GM12878 (cell line): ENCODE measurements around the gene ZBTB6. TPM values are rescaled to one million over a fixed set of nuclear protein-coding genes. Genes with fewer than 3 reads are reported as not detected.
A peak's percentile ranks its signal among the peaks of the same experiment; 100 is the strongest.

Experiments used
- ATAC-seq: fragments of 200-7000 bp; cut with Tn5 transposase; 3 replicates; pipeline ENCODE4 v1.9.1; 2020; ENCODE audit warnings: mild to moderate bottlenecking, moderate library complexity
- BruUV-seq: library from RNA; stranded (reverse); fragments of 400-500 nt; replicated peaks from 2 replicates; lab custom pipeline; 2021; lab: Mats Ljungman, UMichigan
- CTCF ChIA-PET: fragments of 300-600 bp; sonication (Branson Sonifier 250); formaldehyde crosslinking; extraction: SDS; loops from one replicate; lab custom pipeline; 2021; ENCODE audit warnings: inconsistent platforms; lab: Yijun Ruan, JAX
- POLR2A ChIA-PET: fragments of 350-600 bp; formaldehyde crosslinking; extraction: SDS; loops from one replicate; lab custom pipeline; 2021; ENCODE audit warnings: inconsistent platforms; lab: Charles Lee
- RAD21 ChIA-PET: fragments of 300-600 bp; sonication (Branson Sonifier 250); formaldehyde crosslinking; loops from one replicate; lab custom pipeline; 2023; ENCODE audit warnings: antibody characterized with exemption; ENCODE audit not compliant: unreplicated experiment; lab: Charles Lee
- SMC1A ChIA-PET: fragments of 300-600 bp; sonication (Branson Sonifier 250); formaldehyde crosslinking; loops from one replicate; lab custom pipeline; 2023; ENCODE audit not compliant: unreplicated experiment, uncharacterized antibody; lab: Charles Lee
- DNase-seq: peaks from one replicate; pipeline ENCODE4 v3.0.0-alpha.2; 2011; ENCODE audit warnings: low read depth, low spot score
- FAIRE-seq: peaks from 3 replicates; lab custom pipeline; 2011; peaks lifted over from hg19 to GRCh38; lab: Jason Lieb, UNC
- H2AFZ ChIP-seq: 2 replicates; pipeline ENCODE4 v1.6.0; 2011; ENCODE audit warnings: low read depth, low read length, control low read depth; ENCODE audit not compliant: control insufficient read depth
- H3K27ac ChIP-seq: 2 replicates; pipeline ENCODE4 v1.5.1; 2011; ENCODE audit warnings: control low read depth; ENCODE audit not compliant: control insufficient read depth, insufficient read depth
- H3K27me3 ChIP-seq, 2 experiments: replicated peaks in 1 of 2; 2 replicates each; pipeline versions ENCODE4 v1.6.0 to v1.6.1; 2011; ENCODE audit warnings: low read length in 1 of 2; ENCODE audit not compliant: control insufficient read depth in 2 of 2, insufficient read depth in 2 of 2
- H3K36me3 ChIP-seq, 2 experiments: 2 replicates each; pipeline ENCODE4 v1.5.1; 2011; ENCODE audit warnings: low read length in 1 of 2; ENCODE audit not compliant: control insufficient read depth in 2 of 2, insufficient read depth in 2 of 2
- H3K4me1 ChIP-seq: 2 replicates; pipeline ENCODE4 v1.6.1; 2011; ENCODE audit warnings: mild to moderate bottlenecking, low read length, moderate library complexity, mixed read lengths; ENCODE audit not compliant: control insufficient read depth, insufficient read depth
- H3K4me2 ChIP-seq: 2 replicates; pipeline ENCODE4 v1.6.0; 2011; ENCODE audit warnings: control low read depth; ENCODE audit not compliant: control insufficient read depth, insufficient read depth
- H3K4me3 ChIP-seq: fragments of 200-600 bp; sonication (generic); 2 replicates; pipeline ENCODE4 v1.5.1; 2016
- H3K79me2 ChIP-seq: 2 replicates; pipeline ENCODE4 v1.6.0; 2011; ENCODE audit warnings: low read length; ENCODE audit not compliant: control insufficient read depth, insufficient read depth
- H3K9ac ChIP-seq: 2 replicates; pipeline ENCODE4 v1.8.0; 2011; ENCODE audit warnings: low read length, control low read depth, mixed read lengths; ENCODE audit not compliant: control insufficient read depth, insufficient read depth
- H3K9me3 ChIP-seq: replicated peaks from 3 replicates; pipeline ENCODE4 v1.5.1; 2011; ENCODE audit warnings: mild to moderate bottlenecking, low read length; ENCODE audit not compliant: control insufficient read depth, insufficient read depth
- H4K20me1 ChIP-seq: 2 replicates; pipeline ENCODE4 v1.6.0; 2011; ENCODE audit not compliant: control insufficient read depth, insufficient read depth
- BHLHE40 ChIP-seq, 2 experiments: fragments of 450-650 bp in 1 of 2; IDR thresholded peaks; 2 replicates each; pipeline ENCODE4 v1.6.1; 2011 to 2017; ENCODE audit warnings: low read depth in 2 of 2, borderline replicate concordance in 1 of 2, improper control_type of control experiment in 1 of 2, low read length in 1 of 2, mild to moderate bottlenecking in 1 of 2
- CHD2 ChIP-seq: IDR thresholded peaks from 2 replicates; pipeline ENCODE4 v1.6.1; 2011; ENCODE audit warnings: low read depth, low read length, improper control_type of control experiment, borderline replicate concordance
- HSF1 ChIP-seq: fragments of 150-350 bp; IDR thresholded peaks from 2 replicates; pipeline ENCODE4 v1.6.1; 2014; ENCODE audit warnings: mild to moderate bottlenecking, low read depth, low read length
- IKZF2 ChIP-seq, 2 experiments: fragments of 450-650 bp; IDR thresholded peaks; 2 replicates each; pipeline ENCODE4 v1.6.1; 2017; ENCODE audit warnings: mild to moderate bottlenecking in 2 of 2, moderate library complexity in 2 of 2
- IRF4 ChIP-seq: IDR thresholded peaks from 2 replicates; pipeline ENCODE4 v1.6.1; 2011; ENCODE audit warnings: low read depth, low read length
- JUND ChIP-seq: IDR thresholded peaks from 2 replicates; pipeline ENCODE4 v1.6.1; 2012; ENCODE audit warnings: low read depth, mild to moderate bottlenecking, low read length, improper control_type of control experiment, moderate library complexity
- MTA3 ChIP-seq: IDR thresholded peaks from 2 replicates; pipeline ENCODE4 v1.6.1; 2012; ENCODE audit warnings: low read length, inconsistent platforms, borderline replicate concordance
- RUNX3 ChIP-seq: IDR thresholded peaks from 2 replicates; pipeline ENCODE4 v1.6.1; 2012; ENCODE audit warnings: low read length, inconsistent platforms
- SMC3 ChIP-seq: IDR thresholded peaks from 2 replicates; pipeline ENCODE4 v1.6.1; 2011; ENCODE audit warnings: low read length, improper control_type of control experiment, borderline replicate concordance
- SREBF1 ChIP-seq: IDR thresholded peaks from 2 replicates; pipeline ENCODE4 v1.6.1; 2012; ENCODE audit warnings: mild to moderate bottlenecking, low read length
- SRF ChIP-seq, 2 experiments: IDR thresholded peaks; 2 replicates each; pipeline ENCODE4 v1.6.1; 2011; ENCODE audit warnings: low read depth in 2 of 2, low read length in 2 of 2, mild to moderate bottlenecking in 1 of 2, moderate library complexity in 1 of 2
- TCF12 ChIP-seq: IDR thresholded peaks from 2 replicates; pipeline ENCODE4 v1.6.1; 2011; ENCODE audit warnings: low read depth, mild to moderate bottlenecking, low read length
- ZBTB40 ChIP-seq: fragments of 450-650 bp; IDR thresholded peaks from 2 replicates; pipeline ENCODE4 v1.6.1; 2016; ENCODE audit warnings: mild to moderate bottlenecking, moderate library complexity, borderline replicate concordance
- WGBS: methylation state at CpG from one replicate; pipeline ENCODE4 v1.1.6; 2016; ENCODE audit warnings: low lambda C conversion rate; ENCODE audit not compliant: insufficient replicate concordance, insufficient coverage; ENCODE audit errors: missing lambda C conversion rate; 5-methylcytosine and 5-hydroxymethylcytosine counted together
- in situ Hi-C: fragments of 300-500 bp; cut with MboI; formaldehyde crosslinking; loops from 9 replicates; pipeline ENCODE4 v1.14.3; 2018; ENCODE audit warnings: mixed read lengths
- intact Hi-C: fragments of 100-400 bp; cut with micrococcal nuclease; formaldehyde crosslinking; loops from one replicate; pipeline ENCODE4 v1.14.2; 2022; ENCODE audit not compliant: unreplicated experiment
- polyA plus RNA-seq, 11 experiments: library from polyadenylated mRNA; depleted of rRNA in 4 of 11; unstranded in 6 of 11; stranded (reverse) in 5 of 11; fragments of >200 nt; fragmentation: Nextera tagmentation in 4 of 11; fragmentation: Illumina TruSeq in 1 of 11; extraction: Ambion mirVana in 4 of 11; extraction: Trizol in 1 of 11; gene quantifications; 1 replicate in 1 of 11; 2 replicates in 10 of 11; pipeline versions ENCODE4 v1.2.1 to v1.2.3, GENCODE V29; 2011 to 2016; ENCODE audit warnings: inconsistent platforms in 2 of 11, missing spikeins in 2 of 11, low read depth in 1 of 11
- total RNA-seq, 4 experiments: library from RNA; depleted of rRNA in 3 of 4; stranded (reverse); fragments of >200 nt in 3 of 4; fragmentation: Illumina TruSeq in 1 of 4; extraction: Trizol in 1 of 4; gene quantifications; 2 replicates each; pipeline versions ENCODE4 v1.2.1 to v1.2.3, GENCODE V29; 2013 to 2021

ZBTB6 gene
- total and polyA plus RNA-seq, 10 of the 15 experiments (the other 5 are each of a cell fraction or from before 2014, with no cell fraction given) = 1.7 to 11.5 (median 7.0) TPM

- no peak for TF ChIP-seq CHD2
Measured at GRCh38 chr9:122946461-122947005, 33.4 kb upstream of the ZBTB6 start (continued).

- peak overlapping the region; percentile 48 for H3K27ac ChIP-seq
- intact Hi-C loops (no loop called here), in situ Hi-C loops (no loop called here)
- DNase-seq = no peak
- POLR2A ChIA-PET = interaction anchor here (0.5 to 2.2 kb wide), 4 partner anchors 11 to 42 kb away, joined by 3 to 9 read pairs (median 4); partner anchors contain the start of gene ZBTB26
- SMC1A ChIA-PET = interaction anchor here (1.0 to 1.3 kb wide), 7 partner anchors 10 to 151 kb away, joined by 3 to 6 read pairs (median 4); partner anchors contain the start of genes RC3H2 and ZBTB26
- FAIRE-seq = no peak
- H3K4me3 ChIP-seq = peak overlapping the region; percentile 26; the same call in 1 of the 2 replicates
- H3K36me3 ChIP-seq = peaks cover 0 to 4% of the 10 kb centered on the region in 2 experiments; a peak in 1 of 4 replicates
- CTCF ChIA-PET = interaction anchor here (1.0 to 1.9 kb wide), 3 partner anchors 14 to 48 kb away, joined by 3 to 5 read pairs (median 5); partner anchors contain the start of genes ZBTB26 and ZBTB6
- H3K9ac ChIP-seq = no peak overlapping the region
- RAD21 ChIA-PET = interaction anchor here (0.8 to 1.1 kb wide), 3 partner anchors 13 to 40 kb away, joined by 3 to 5 read pairs (median 4); partner anchors contain the start of genes RC3H2, ZBTB26 and ZBTB6
- WGBS = 69% methylated on average over 4 of the region's 4 CpGs
- H3K9me3 ChIP-seq = no peaks in the 10 kb centered on the region
- peaks cover 16% of the 10 kb centered on the region; the same call in 1 of the 2 replicates for H3K4me1 ChIP-seq
- BruUV-seq = no TSS peak
- no peak overlapping the region for H2AFZ ChIP-seq
- H3K4me2 ChIP-seq = peak overlapping the region; percentile 13; the same call in 1 of the 2 replicates
- no peaks in the 10 kb centered on the region for H3K27me3 ChIP-seq
- ATAC-seq = no peak
- no peaks in the 10 kb centered on the region for H4K20me1 ChIP-seq
- H3K79me2 ChIP-seq = peaks cover 83% of the 10 kb centered on the region
- TF ChIP-seq MTA3 (no peak), BHLHE40 (IDR thresholded peaks at IDR 0.05; ENCODE audit: borderline replicate concordance in 1 of 2, low read depth in 2 of 2, low read length in 1 of 2) (no peak), JUND (no peak), RUNX3 (no peak), HSF1 (no peak), SMC3 (no peak), IRF4 (no peak), TCF12 (no peak), SRF (IDR thresholded peaks at IDR 0.05; ENCODE audit: low read depth in 2 of 2, low read length in 2 of 2) (0 out of 4 replicates have a peak, but pooled peaks of 1 of the 2 experiments have one; percentile 40), ZBTB40 (no peak), SREBF1 (no peak), IKZF2 (IDR thresholded peaks at IDR 0.05) (no peak)
Measured at GRCh38 chr9:122944960-122945888, 32.1 kb upstream of the ZBTB6 start.
